Measurements from ENCODE around the gene ADAMTS15. TPM values are rescaled to one million over a fixed set of nuclear protein-coding genes. Genes with fewer than 3 reads are reported as not detected.

The ADAMTS15 gene
- total RNA-seq, 6 donors from 2014 or later, result 2.5 to 23.0 (median 7.2) TPM

GRCh38 chr11:130520271-130520671 lies 71.8 kb downstream of the ADAMTS15 start:
- DNase-seq, result no peak
- Histone ChIP-seq H3K9me3 (no peaks in the 10 kb centered on the region), H3K27ac (peak overlapping the region in 2 of 4 donors; percentile 43 to 48), H3K4me1 (peaks cover 0 to 9% (median 3%) of the 10 kb centered on the region in 4 donors), H3K27me3 (no peaks in the 10 kb centered on the region), H3K36me3 (no peaks in the 10 kb centered on the region), H3K4me3 (no peak overlapping the region)
- WGBS, 2 donors, result 63 to 68% methylated on average over 7 of the region's 7 CpGs
- peak in 1 of 2 donors; percentile 55 for ATAC-seq (ENCODE audit: low FRiP score in 2 of 2)
- TF ChIP-seq EP300 (IDR thresholded peaks at IDR 0.05), result no peak
- TF ChIP-seq POLR2A (IDR thresholded peaks at IDR 0.05), result no peak
- TF ChIP-seq POLR2AphosphoS5 (IDR thresholded peaks at IDR 0.05), result peak in 1 of 2 donors; percentile 14
- TF ChIP-seq CTCF (IDR thresholded peaks at IDR 0.05), result no peak

DNA sequence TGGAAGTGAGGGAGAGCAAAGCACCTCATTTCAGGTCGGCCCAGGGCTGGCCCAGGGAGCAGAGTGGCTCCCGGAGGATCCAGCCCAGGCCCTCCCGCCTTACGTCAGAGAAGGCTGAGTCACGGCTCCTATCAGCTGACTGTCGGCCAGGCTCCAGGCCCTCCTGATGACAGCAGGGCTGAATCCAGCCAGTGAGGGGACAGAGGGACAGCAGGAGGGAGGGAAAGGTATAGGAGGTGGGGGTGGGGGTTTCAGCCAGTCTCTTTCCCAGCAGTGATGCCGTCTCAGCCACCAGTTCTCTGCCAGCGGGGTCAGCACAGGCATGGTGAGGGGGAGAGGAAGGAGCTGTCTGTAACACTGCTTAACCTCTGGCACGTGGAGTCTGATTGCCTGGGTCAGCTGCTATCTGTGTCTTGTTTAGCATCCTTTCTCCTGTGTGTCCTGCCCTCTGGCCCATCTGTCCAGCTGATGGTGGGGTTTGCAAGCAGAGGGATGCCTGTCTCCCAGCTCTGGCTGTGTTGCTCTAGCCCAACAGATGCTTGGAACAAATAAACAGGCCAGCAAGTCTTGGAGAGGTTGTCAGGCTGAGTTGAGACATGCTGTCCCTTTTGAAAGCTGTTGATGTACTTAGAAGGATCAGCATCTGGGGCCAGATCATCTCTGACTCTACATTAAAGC lies 74.0 kb downstream of the ADAMTS15 start:
- TF ChIP-seq POLR2AphosphoS5 (IDR thresholded peaks at IDR 0.05) (peak; percentile 44 to 75), CTCF (IDR thresholded peaks at IDR 0.05) (no peak), POLR2A (IDR thresholded peaks at IDR 0.05) (no peak), EP300 (IDR thresholded peaks at IDR 0.05) (peak in 2 of 4 donors; percentile 31 to 65)
- ATAC-seq (ENCODE audit: low FRiP score in 2 of 2) (peak; percentile 89 to 93), DNase-seq (peak in 1 of 2 donors; percentile 77)
- Histone ChIP-seq H3K27ac (peak overlapping the region; percentile 52 to 84 (median 60)), H3K27me3 (no peaks in the 10 kb centered on the region), H3K4me1 (peaks cover 0 to 9% (median 3%) of the 10 kb centered on the region in 4 donors), H3K9me3 (no peaks in the 10 kb centered on the region), H3K36me3 (no peaks in the 10 kb centered on the region), H3K4me3 (no peak overlapping the region)
- 53% methylated on average over 6 to 9 of the region's 9 CpGs for WGBS, 2 donors

- TF ChIP-seq EP300 (IDR thresholded peaks at IDR 0.05) (no peak), POLR2A (IDR thresholded peaks at IDR 0.05) (no peak), POLR2AphosphoS5 (IDR thresholded peaks at IDR 0.05) (no peak), CTCF (IDR thresholded peaks at IDR 0.05) (no peak)
- ATAC-seq (ENCODE audit: low FRiP score in 2 of 2), result no peak
- no peak for DNase-seq
- no peaks in the 10 kb centered on the region for H3K27me3 ChIP-seq
- no peaks in the 10 kb centered on the region for H3K36me3 ChIP-seq
- H3K4me3 ChIP-seq, result no peak overlapping the region
- peaks cover 0 to 9% (median 3%) of the 10 kb centered on the region in 4 donors for H3K4me1 ChIP-seq
- H3K27ac ChIP-seq, result peak overlapping the region; percentile 52 to 84 (median 60)
- 88 to 92% methylated on average over 2 of the region's 2 CpGs for WGBS, 2 donors
- H3K9me3 ChIP-seq, result no peaks in the 10 kb centered on the region
These were observed 74.7 kb downstream of the ADAMTS15 start for GRCh38 chr11:130523166-130523565.

- peaks cover 0 to 9% (median 3%) of the 10 kb centered on the region in 4 donors for H3K4me1 ChIP-seq
- no peaks in the 10 kb centered on the region for H3K27me3 ChIP-seq
These were observed 75.2 kb downstream of the ADAMTS15 start for GRCh38 chr11:130523609-130524008.

More at GRCh38 chr11:130523609-130524008, 75.2 kb downstream of the ADAMTS15 start:
- ATAC-seq (ENCODE audit: low FRiP score in 2 of 2), result no peak
- TF ChIP-seq EP300 (IDR thresholded peaks at IDR 0.05) (no peak), POLR2AphosphoS5 (IDR thresholded peaks at IDR 0.05) (no peak), POLR2A (IDR thresholded peaks at IDR 0.05) (no peak), CTCF (IDR thresholded peaks at IDR 0.05) (no peak)
- no peaks in the 10 kb centered on the region for H3K9me3 ChIP-seq
- DNase-seq, result no peak
- H3K4me3 ChIP-seq, result no peak overlapping the region
- WGBS, 2 donors, result 83 to 90% methylated on average over 9 to 10 of the region's 10 CpGs
- peak overlapping the region in 3 of 4 donors; percentile 52 to 84 (median 60) for H3K27ac ChIP-seq
- no peaks in the 10 kb centered on the region for H3K36me3 ChIP-seq

Data from upper lobe of left lung (tissue), 6 donors.